Tibial nerve (tissue), 4 donors: ENCODE results near the gene CDH11.
A peak's percentile ranks its signal among the peaks of the same experiment; 100 is the strongest.

Source experiments
- EP300 ChIP-seq, 2 donors: sonication (generic); formaldehyde crosslinking; IDR thresholded peaks; one replicate each; pipeline ENCODE4 v1.6.1; 2017; ENCODE audit warnings: antibody characterized with exemption in 2 of 2, mild to moderate bottlenecking in 1 of 2
- TF ChIP-seq, protein P1 (sequence below), 5 experiments: fragments of 200-600 bp in 3 of 5; fragments of 450-650 bp in 2 of 5; sonication (generic) in 3 of 5; IDR thresholded peaks; one replicate each; pipeline ENCODE4 v1.5.1; 2016 to 2019; ENCODE audit warnings: antibody characterized with exemption in 5 of 5, mild to moderate bottlenecking in 3 of 5, moderate library complexity in 2 of 5

DNA sequence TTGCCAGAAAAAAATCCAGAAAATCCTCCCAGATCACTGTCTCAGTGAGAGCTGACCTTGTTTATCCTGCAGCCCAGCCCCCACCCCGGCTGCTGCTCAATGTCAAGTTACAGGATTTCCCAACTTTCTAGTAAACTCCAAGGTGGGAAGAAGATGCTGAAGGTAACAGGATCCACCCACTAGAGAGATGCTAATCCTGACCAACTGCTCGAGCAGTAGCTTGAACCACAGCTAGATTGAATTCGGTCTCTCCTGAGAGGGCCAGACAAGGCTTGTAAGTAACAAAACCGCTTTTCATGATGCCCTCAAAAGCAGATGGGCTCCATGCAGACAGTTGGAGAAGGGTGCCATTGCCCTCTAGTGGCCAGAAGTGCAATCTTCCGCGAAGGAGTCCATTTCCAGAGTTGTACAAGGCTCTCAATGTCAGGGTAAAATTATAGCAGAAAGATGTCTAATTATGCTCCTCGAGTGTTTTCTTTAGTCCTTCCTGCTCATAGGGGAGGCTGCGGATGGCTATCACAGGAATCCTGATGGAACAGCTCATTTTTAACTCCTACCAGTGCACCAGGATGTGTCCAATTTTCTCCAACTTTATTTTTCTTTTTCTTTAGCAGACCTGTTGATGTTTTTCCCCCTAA is 3.9 kb downstream of the CDH11 start:
- TF ChIP-seq, protein P1, sequence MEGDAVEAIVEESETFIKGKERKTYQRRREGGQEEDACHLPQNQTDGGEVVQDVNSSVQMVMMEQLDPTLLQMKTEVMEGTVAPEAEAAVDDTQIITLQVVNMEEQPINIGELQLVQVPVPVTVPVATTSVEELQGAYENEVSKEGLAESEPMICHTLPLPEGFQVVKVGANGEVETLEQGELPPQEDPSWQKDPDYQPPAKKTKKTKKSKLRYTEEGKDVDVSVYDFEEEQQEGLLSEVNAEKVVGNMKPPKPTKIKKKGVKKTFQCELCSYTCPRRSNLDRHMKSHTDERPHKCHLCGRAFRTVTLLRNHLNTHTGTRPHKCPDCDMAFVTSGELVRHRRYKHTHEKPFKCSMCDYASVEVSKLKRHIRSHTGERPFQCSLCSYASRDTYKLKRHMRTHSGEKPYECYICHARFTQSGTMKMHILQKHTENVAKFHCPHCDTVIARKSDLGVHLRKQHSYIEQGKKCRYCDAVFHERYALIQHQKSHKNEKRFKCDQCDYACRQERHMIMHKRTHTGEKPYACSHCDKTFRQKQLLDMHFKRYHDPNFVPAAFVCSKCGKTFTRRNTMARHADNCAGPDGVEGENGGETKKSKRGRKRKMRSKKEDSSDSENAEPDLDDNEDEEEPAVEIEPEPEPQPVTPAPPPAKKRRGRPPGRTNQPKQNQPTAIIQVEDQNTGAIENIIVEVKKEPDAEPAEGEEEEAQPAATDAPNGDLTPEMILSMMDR (IDR thresholded peaks at IDR 0.05) = peak; percentile 80 to 84 (median 82)
- peak in 1 of 2 donors; percentile 41 for TF ChIP-seq EP300 (IDR thresholded peaks at IDR 0.05)
